ENCODE measurements around the gene FRMD4A. TPM values are rescaled to one million over a fixed set of nuclear protein-coding genes. Genes with fewer than 3 reads are reported as not detected.

Gene FRMD4A
- total and polyA plus RNA-seq, 2 experiments from 2014 or later, result 5.4 to 10.3 TPM

GRCh38 chr10:14084875-14085274 is 245.8 kb downstream of the FRMD4A start:
- TF ChIP-seq EZH2 (IDR thresholded peaks at IDR 0.05; ENCODE audit: borderline replicate concordance) (no peak), CTCF (IDR thresholded peaks at IDR 0.05; ENCODE audit: poor library complexity) (no peak), EZH2phosphoT487 (IDR thresholded peaks at IDR 0.05; ENCODE audit: low read depth, severe bottlenecking, unreplicated experiment) (no peak)
- Histone ChIP-seq H3K9me3 (ENCODE audit: low read depth) (no peaks in the 10 kb centered on the region), H3K9me2 (replicated peaks; ENCODE audit: insufficient read depth) (no peaks in the 10 kb centered on the region), H3K27ac (no peak overlapping the region), H2AFZ (no peak overlapping the region), H3K36me3 (replicated peaks; ENCODE audit: insufficient read depth, low read depth) (no peaks in the 10 kb centered on the region), H3K4me1 (ENCODE audit: insufficient read depth) (no peaks in the 10 kb centered on the region), H3K79me2 (no peaks in the 10 kb centered on the region), H4K20me1 (ENCODE audit: insufficient read depth, poor library complexity, severe bottlenecking) (no peaks in the 10 kb centered on the region), H3K4me2 (no peak overlapping the region), H3K4me3 (no peak overlapping the region), H3K27me3 (no peaks in the 10 kb centered on the region)
- DNase-seq (ENCODE audit: low spot score), result no peak
- 78% methylated on average over 7 of the region's 7 CpGs for WGBS (ENCODE audit: low lambda C conversion rate, missing lambda C conversion rate)

GRCh38 chr10:14080795-14081194 is 249.9 kb downstream of the FRMD4A start:
- no peaks in the 10 kb centered on the region for H3K79me2 ChIP-seq
- no peaks in the 10 kb centered on the region for H3K9me3 ChIP-seq (ENCODE audit: low read depth)
- DNase-seq (ENCODE audit: low spot score), result no peak
- no peak overlapping the region for H2AFZ ChIP-seq
- no peaks in the 10 kb centered on the region for H3K27me3 ChIP-seq
- 60% methylated on average over 4 of the region's 4 CpGs for WGBS (ENCODE audit: low lambda C conversion rate, missing lambda C conversion rate)
- no peak overlapping the region for H3K27ac ChIP-seq
- no peaks in the 10 kb centered on the region for H4K20me1 ChIP-seq (ENCODE audit: insufficient read depth, poor library complexity, severe bottlenecking)
- no peak overlapping the region for H3K4me3 ChIP-seq
- TF ChIP-seq CTCF (IDR thresholded peaks at IDR 0.05; ENCODE audit: poor library complexity) (no peak), EZH2phosphoT487 (IDR thresholded peaks at IDR 0.05; ENCODE audit: low read depth, severe bottlenecking, unreplicated experiment) (no peak), EZH2 (IDR thresholded peaks at IDR 0.05; ENCODE audit: borderline replicate concordance) (no peak)
- H3K4me2 ChIP-seq, result no peak overlapping the region
- H3K9me2 ChIP-seq (replicated peaks; ENCODE audit: insufficient read depth), result no peaks in the 10 kb centered on the region
- no peaks in the 10 kb centered on the region for H3K36me3 ChIP-seq (replicated peaks; ENCODE audit: insufficient read depth, low read depth)
- H3K4me1 ChIP-seq (ENCODE audit: insufficient read depth), result no peaks in the 10 kb centered on the region

GRCh38 chr10:14077430-14077829 is 253.3 kb downstream of the FRMD4A start:
- H3K27ac ChIP-seq, result no peak overlapping the region
- WGBS (ENCODE audit: low lambda C conversion rate, missing lambda C conversion rate), result 76% methylated on average over 3 of the region's 3 CpGs
- no peaks in the 10 kb centered on the region for H3K9me2 ChIP-seq (replicated peaks; ENCODE audit: insufficient read depth)

More at GRCh38 chr10:14077430-14077829, 253.3 kb downstream of the FRMD4A start:
- Histone ChIP-seq H3K27me3 (no peaks in the 10 kb centered on the region), H3K4me3 (no peak overlapping the region), H3K36me3 (replicated peaks; ENCODE audit: insufficient read depth, low read depth) (no peaks in the 10 kb centered on the region), H2AFZ (no peak overlapping the region), H3K4me2 (no peak overlapping the region), H4K20me1 (ENCODE audit: insufficient read depth, poor library complexity, severe bottlenecking) (no peaks in the 10 kb centered on the region), H3K4me1 (ENCODE audit: insufficient read depth) (no peaks in the 10 kb centered on the region), H3K79me2 (no peaks in the 10 kb centered on the region), H3K9me3 (ENCODE audit: low read depth) (no peaks in the 10 kb centered on the region)
- TF ChIP-seq CTCF (IDR thresholded peaks at IDR 0.05; ENCODE audit: poor library complexity) (no peak), EZH2 (IDR thresholded peaks at IDR 0.05; ENCODE audit: borderline replicate concordance) (no peak), EZH2phosphoT487 (IDR thresholded peaks at IDR 0.05; ENCODE audit: low read depth, severe bottlenecking, unreplicated experiment) (no peak)
- DNase-seq (ENCODE audit: low spot score), result no peak

Measured in hepatocyte (in vitro differentiated cells).